SIG-M5 (cell line): ENCODE measurements around the gene CLEC2A.
"Not testable (repeated sequence)": the region's sequence is repeated elsewhere in the genome, so short reads cannot be mapped to it uniquely, and the experiment has no call there.

Experiments
- DNase-seq: peaks from one replicate; lab custom pipeline; 2025; lab: John Stamatoyannopoulos, UW

CLEC2A gene

GRCh38 chr12:9932270-9932669 is at the start of gene CLEC2A:
CLEC2A (minus strand) TSS chr12:9932370; CDS start chr12:9932329, 41 bp downstream.
- DNase-seq, result no peak

GRCh38 chr12:9980126-9980525 is 48.0 kb upstream of the CLEC2A start:
- no peak for DNase-seq

GRCh38 chr12:9977916-9978315 is 45.7 kb upstream of the CLEC2A start:
- no peak for DNase-seq

- DNase-seq, result not testable (repeated sequence)
Observed at GRCh38 chr12:9976626-9977025, 44.5 kb upstream of the CLEC2A start.

- DNase-seq, result no peak
Observed at GRCh38 chr12:9975614-9976013, 43.4 kb upstream of the CLEC2A start.

- not testable (repeated sequence) for DNase-seq
Observed at GRCh38 chr12:9974731-9975130, 42.6 kb upstream of the CLEC2A start.

- no peak for DNase-seq
Observed at GRCh38 chr12:9973949-9974348, 41.8 kb upstream of the CLEC2A start.

- peak; percentile 51 for DNase-seq
Observed at GRCh38 chr12:9971181-9971580, 39.0 kb upstream of the CLEC2A start, which contains the start of gene CLEC12A. CLEC12A (plus strand) TSS chr12:9971409; CDS start chr12:9971597, 188 bp downstream.

GRCh38 chr12:9969673-9970072 is 37.5 kb upstream of the CLEC2A start:
- no peak for DNase-seq

- DNase-seq, result no peak
Observed at GRCh38 chr12:9961901-9962300, 29.7 kb upstream of the CLEC2A start.

GRCh38 chr12:9961106-9961505 is 28.9 kb upstream of the CLEC2A start:
- no peak for DNase-seq

- DNase-seq, result no peak
Observed at GRCh38 chr12:9960590-9960989, 28.4 kb upstream of the CLEC2A start.

- no peak for DNase-seq
Observed at GRCh38 chr12:9957834-9958233, 25.7 kb upstream of the CLEC2A start.

- DNase-seq, result not testable (repeated sequence)
Observed at GRCh38 chr12:9952954-9953729, 21.0 kb upstream of the CLEC2A start.

- DNase-seq, result no peak
Observed at GRCh38 chr12:9951026-9951675, 19.0 kb upstream of the CLEC2A start.

- DNase-seq, result peak; percentile 69
Observed at GRCh38 chr12:9948606-9949296, 16.6 kb upstream of the CLEC2A start.

- no peak for DNase-seq
Observed at GRCh38 chr12:9947674-9948073, 15.5 kb upstream of the CLEC2A start.

- no peak for DNase-seq
Observed at GRCh38 chr12:9944391-9944790, 12.2 kb upstream of the CLEC2A start.

GRCh38 chr12:9943240-9943639 is 11.1 kb upstream of the CLEC2A start:
- DNase-seq, result no peak

- DNase-seq, result no peak
Observed at GRCh38 chr12:9941838-9942237, 9.7 kb upstream of the CLEC2A start.

- no peak for DNase-seq
Observed at GRCh38 chr12:9940375-9940774, 8.2 kb upstream of the CLEC2A start.

- DNase-seq, result no peak
Observed at GRCh38 chr12:9936591-9936990, 4.4 kb upstream of the CLEC2A start.

- no peak for DNase-seq
Observed at GRCh38 chr12:9935026-9935425, 2.9 kb upstream of the CLEC2A start.
